ENCODE data around the gene CFAP46.
A peak's percentile ranks its signal among the peaks of the same experiment; 100 is the strongest.

The CFAP46 gene

DNA sequence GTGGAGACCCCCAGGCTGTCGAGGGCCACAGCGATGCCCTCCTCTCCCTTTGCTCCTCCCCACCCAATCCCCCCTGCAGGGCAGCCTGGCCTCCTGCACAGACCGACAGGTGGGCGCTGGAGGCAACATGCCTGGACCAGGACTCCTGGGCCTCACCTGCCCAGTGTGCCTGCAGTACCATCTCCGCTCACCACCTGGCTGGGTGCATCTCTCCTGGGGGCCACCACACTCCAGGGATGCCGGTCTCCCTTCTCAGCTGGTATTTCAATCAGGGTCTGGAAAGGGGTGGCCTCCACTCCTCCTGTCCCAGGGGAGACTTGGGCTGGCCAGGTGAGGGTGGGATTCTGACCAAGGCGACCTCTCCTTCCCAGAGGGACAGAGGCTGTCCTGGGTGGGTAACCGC lies 17.2 kb upstream of the CFAP46 start:
- Histone ChIP-seq H3K36me3 (ENCODE audit: control insufficient read depth in 1 of 2, insufficient read depth in 2 of 2, low read depth in 1 of 2, low read length in 2 of 2) (no peaks in the 10 kb centered on the region), H3K27me3 (ENCODE audit: control insufficient read depth in 1 of 2, insufficient read depth in 1 of 2, low read length in 2 of 2) (peaks cover 21 to 39% of the 10 kb centered on the region in 2 experiments), H2AFZ (ENCODE audit: low read depth, low read length) (no peak overlapping the region), H2BK120ac (ENCODE audit: low read depth, low read length) (no peak overlapping the region), H4K8ac (ENCODE audit: low read length) (no peak overlapping the region), H3K9ac (ENCODE audit: low read length) (no peak overlapping the region), H3K9me3 (ENCODE audit: control insufficient read depth, low read length) (no peaks in the 10 kb centered on the region), H4K91ac (ENCODE audit: low read length) (no peak overlapping the region), H3K79me1 (replicated peaks; ENCODE audit: low read length, poor library complexity, severe bottlenecking) (no peaks in the 10 kb centered on the region), H3K4me3 (ENCODE audit: insufficient read depth in 1 of 2, low read depth in 1 of 2, low read length in 2 of 2) (no peak overlapping the region), H2BK12ac (ENCODE audit: low read length in 2 of 2) (no peak overlapping the region), H3K23ac (ENCODE audit: low read length in 2 of 2) (no peak overlapping the region), H3K4ac (ENCODE audit: low read depth in 1 of 2, low read length in 2 of 2) (no peak overlapping the region), H3K18ac (ENCODE audit: low read depth in 1 of 2, low read length in 2 of 2) (no peak overlapping the region), H2BK15ac (ENCODE audit: low read depth, poor library complexity, severe bottlenecking) (no peak overlapping the region), H3K27ac (ENCODE audit: low read length, poor library complexity, severe bottlenecking) (no peak overlapping the region), H2AK5ac (ENCODE audit: low read length, severe bottlenecking) (no peak overlapping the region), H3K4me2 (ENCODE audit: low read length, poor library complexity, severe bottlenecking) (no peak overlapping the region), H2BK5ac (ENCODE audit: low read depth, low read length, poor library complexity, severe bottlenecking) (no peak overlapping the region), H3K14ac (ENCODE audit: low read length in 2 of 2) (no peak overlapping the region), H3K4me1 (ENCODE audit: control insufficient read depth, insufficient read depth, low read depth, low read length) (peaks cover 5% of the 10 kb centered on the region)
- 90% methylated on average over 8 of the region's 8 CpGs for WGBS
- no peak for DNase-seq

DNA sequence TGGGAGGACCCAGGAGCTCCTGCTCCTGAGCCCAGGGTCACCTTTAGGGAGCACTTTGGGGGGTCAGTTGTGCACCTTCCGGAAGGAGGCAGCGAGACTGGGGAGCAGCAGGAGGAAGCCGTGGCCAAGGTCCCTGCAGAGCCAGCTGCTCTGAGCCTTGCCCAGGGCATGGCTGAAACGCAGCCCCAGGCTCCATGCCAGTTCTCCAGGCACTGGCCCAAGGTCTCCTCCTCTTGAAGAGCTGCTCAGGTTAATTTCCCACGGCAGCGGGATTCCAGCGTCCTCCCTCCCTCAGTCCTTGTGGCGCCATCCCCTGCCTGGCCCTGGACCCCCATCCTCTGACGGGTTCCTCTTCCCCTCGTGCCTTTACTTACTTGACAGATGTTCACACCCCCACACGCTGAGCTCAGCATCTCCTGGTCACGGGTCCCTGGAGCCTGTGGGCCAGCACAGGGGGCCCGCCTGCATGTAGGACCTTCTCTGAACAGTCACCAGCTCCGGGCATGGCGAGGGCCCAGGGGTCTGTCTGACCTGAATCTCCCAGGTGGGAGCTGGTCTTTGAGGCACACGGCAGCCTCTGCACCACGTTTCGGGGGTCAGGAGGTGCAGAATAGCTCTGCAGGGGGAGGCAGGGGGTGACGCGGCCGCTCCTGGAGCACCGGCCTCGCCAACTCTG lies 16.7 kb upstream of the CFAP46 start:
- no peaks in the 10 kb centered on the region for H3K9me3 ChIP-seq (ENCODE audit: control insufficient read depth, low read length)
- H4K8ac ChIP-seq (ENCODE audit: low read length): no peak overlapping the region
- H3K4me2 ChIP-seq (ENCODE audit: low read length, poor library complexity, severe bottlenecking): no peak overlapping the region
- no peak overlapping the region for H2BK15ac ChIP-seq (ENCODE audit: low read depth, poor library complexity, severe bottlenecking)
- H2BK5ac ChIP-seq (ENCODE audit: low read depth, low read length, poor library complexity, severe bottlenecking): no peak overlapping the region
- no peak overlapping the region for H4K91ac ChIP-seq (ENCODE audit: low read length)
- no peaks in the 10 kb centered on the region for H3K79me1 ChIP-seq (replicated peaks; ENCODE audit: low read length, poor library complexity, severe bottlenecking)
- H3K4me1 ChIP-seq (ENCODE audit: control insufficient read depth, insufficient read depth, low read depth, low read length): peaks cover 5% of the 10 kb centered on the region
- H3K14ac ChIP-seq (ENCODE audit: low read length in 2 of 2): no peak overlapping the region
- H2BK120ac ChIP-seq (ENCODE audit: low read depth, low read length): no peak overlapping the region
- 85% methylated on average over 23 of the region's 23 CpGs for WGBS
- no peak overlapping the region for H3K9ac ChIP-seq (ENCODE audit: low read length)
- no peak overlapping the region for H2AK5ac ChIP-seq (ENCODE audit: low read length, severe bottlenecking)
- DNase-seq: no peak
- peaks cover 18 to 44% of the 10 kb centered on the region in 2 experiments for H3K27me3 ChIP-seq (ENCODE audit: control insufficient read depth in 1 of 2, insufficient read depth in 1 of 2, low read length in 2 of 2)
- H3K18ac ChIP-seq (ENCODE audit: low read depth in 1 of 2, low read length in 2 of 2): no peak overlapping the region
- no peaks in the 10 kb centered on the region for H3K36me3 ChIP-seq (ENCODE audit: control insufficient read depth in 1 of 2, insufficient read depth in 2 of 2, low read depth in 1 of 2, low read length in 2 of 2)
- no peak overlapping the region for H3K27ac ChIP-seq (ENCODE audit: low read length, poor library complexity, severe bottlenecking)
- H2BK12ac ChIP-seq (ENCODE audit: low read length in 2 of 2): no peak overlapping the region
- peak overlapping the region in 1 of 2 experiments; percentile 27 for H3K4me3 ChIP-seq (ENCODE audit: insufficient read depth in 1 of 2, low read depth in 1 of 2, low read length in 2 of 2)
- no peak overlapping the region for H3K4ac ChIP-seq (ENCODE audit: low read depth in 1 of 2, low read length in 2 of 2)
- H3K23ac ChIP-seq (ENCODE audit: low read length in 2 of 2): no peak overlapping the region
- no peak overlapping the region for H2AFZ ChIP-seq (ENCODE audit: low read depth, low read length)

GRCh38 chr10:132957981-132958882 lies 15.9 kb upstream of the CFAP46 start:
- Histone ChIP-seq H2BK15ac (ENCODE audit: low read depth, poor library complexity, severe bottlenecking) (no peak overlapping the region), H3K4me2 (ENCODE audit: low read length, poor library complexity, severe bottlenecking) (no peak overlapping the region), H3K23ac (ENCODE audit: low read length in 2 of 2) (no peak overlapping the region), H3K36me3 (ENCODE audit: control insufficient read depth in 1 of 2, insufficient read depth in 2 of 2, low read depth in 1 of 2, low read length in 2 of 2) (no peaks in the 10 kb centered on the region), H3K4me3 (ENCODE audit: insufficient read depth in 1 of 2, low read depth in 1 of 2, low read length in 2 of 2) (no peak overlapping the region), H3K4me1 (ENCODE audit: control insufficient read depth, insufficient read depth, low read depth, low read length) (peaks cover 5% of the 10 kb centered on the region), H2BK120ac (ENCODE audit: low read depth, low read length) (no peak overlapping the region), H2AFZ (ENCODE audit: low read depth, low read length) (no peak overlapping the region), H3K27me3 (ENCODE audit: control insufficient read depth in 1 of 2, insufficient read depth in 1 of 2, low read length in 2 of 2) (peaks cover 19 to 52% of the 10 kb centered on the region in 2 experiments), H3K9me3 (ENCODE audit: control insufficient read depth, low read length) (no peaks in the 10 kb centered on the region), H3K4ac (ENCODE audit: low read depth in 1 of 2, low read length in 2 of 2) (no peak overlapping the region), H3K9ac (ENCODE audit: low read length) (no peak overlapping the region), H3K14ac (ENCODE audit: low read length in 2 of 2) (no peak overlapping the region), H2BK12ac (ENCODE audit: low read length in 2 of 2) (no peak overlapping the region), H3K18ac (ENCODE audit: low read depth in 1 of 2, low read length in 2 of 2) (no peak overlapping the region), H2BK5ac (ENCODE audit: low read depth, low read length, poor library complexity, severe bottlenecking) (no peak overlapping the region), H2AK5ac (ENCODE audit: low read length, severe bottlenecking) (no peak overlapping the region), H3K27ac (ENCODE audit: low read length, poor library complexity, severe bottlenecking) (no peak overlapping the region), H4K8ac (ENCODE audit: low read length) (no peak overlapping the region), H3K79me1 (replicated peaks; ENCODE audit: low read length, poor library complexity, severe bottlenecking) (no peaks in the 10 kb centered on the region), H4K91ac (ENCODE audit: low read length) (no peak overlapping the region)
- 85% methylated on average over 34 of the region's 34 CpGs for WGBS
- DNase-seq: no peak

DNA sequence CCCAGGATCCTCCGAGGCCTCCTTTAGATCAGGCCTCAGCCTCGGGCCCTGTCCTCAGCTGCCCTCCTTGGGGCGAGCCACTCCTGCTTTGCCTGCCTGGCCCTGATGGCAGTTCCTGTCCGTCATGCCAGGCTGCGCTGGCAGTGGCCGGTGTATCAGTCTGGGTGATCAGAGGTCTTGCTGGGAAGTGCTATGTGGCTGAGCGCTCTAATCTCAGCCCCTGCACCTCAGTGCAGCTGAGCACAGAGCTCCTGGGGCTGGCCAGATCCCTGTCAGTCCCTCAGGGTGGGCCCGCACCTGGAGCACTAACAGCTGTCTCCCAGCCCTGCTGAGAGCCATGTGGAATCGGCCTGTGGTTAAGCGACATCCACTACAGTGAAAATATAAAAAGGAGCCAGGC lies 14.8 kb upstream of the CFAP46 start:
- no peak overlapping the region for H3K18ac ChIP-seq (ENCODE audit: low read depth in 1 of 2, low read length in 2 of 2)
- no peak overlapping the region for H3K23ac ChIP-seq (ENCODE audit: low read length in 2 of 2)
- H3K9ac ChIP-seq (ENCODE audit: low read length): no peak overlapping the region
- no peak overlapping the region for H2BK12ac ChIP-seq (ENCODE audit: low read length in 2 of 2)
- no peak overlapping the region for H4K8ac ChIP-seq (ENCODE audit: low read length)
- H4K91ac ChIP-seq (ENCODE audit: low read length): no peak overlapping the region
- H3K14ac ChIP-seq (ENCODE audit: low read length in 2 of 2): peak overlapping the region in 1 of 2 experiments; percentile 18
- peaks cover 30 to 63% of the 10 kb centered on the region in 2 experiments for H3K27me3 ChIP-seq (ENCODE audit: control insufficient read depth in 1 of 2, insufficient read depth in 1 of 2, low read length in 2 of 2)
- H3K4me2 ChIP-seq (ENCODE audit: low read length, poor library complexity, severe bottlenecking): no peak overlapping the region
- H3K4me1 ChIP-seq (ENCODE audit: control insufficient read depth, insufficient read depth, low read depth, low read length): peaks cover 5% of the 10 kb centered on the region
- H3K4ac ChIP-seq (ENCODE audit: low read depth in 1 of 2, low read length in 2 of 2): no peak overlapping the region
- H2BK15ac ChIP-seq (ENCODE audit: low read depth, poor library complexity, severe bottlenecking): no peak overlapping the region
- no peak overlapping the region for H3K27ac ChIP-seq (ENCODE audit: low read length, poor library complexity, severe bottlenecking)
- H3K36me3 ChIP-seq (ENCODE audit: control insufficient read depth in 1 of 2, insufficient read depth in 2 of 2, low read depth in 1 of 2, low read length in 2 of 2): no peaks in the 10 kb centered on the region
- no peak for DNase-seq
- H3K4me3 ChIP-seq (ENCODE audit: insufficient read depth in 1 of 2, low read depth in 1 of 2, low read length in 2 of 2): no peak overlapping the region
- no peak overlapping the region for H2AK5ac ChIP-seq (ENCODE audit: low read length, severe bottlenecking)
- no peaks in the 10 kb centered on the region for H3K9me3 ChIP-seq (ENCODE audit: control insufficient read depth, low read length)
- no peaks in the 10 kb centered on the region for H3K79me1 ChIP-seq (replicated peaks; ENCODE audit: low read length, poor library complexity, severe bottlenecking)
- H2AFZ ChIP-seq (ENCODE audit: low read depth, low read length): no peak overlapping the region
- H2BK120ac ChIP-seq (ENCODE audit: low read depth, low read length): no peak overlapping the region
- 89% methylated on average over 10 of the region's 10 CpGs for WGBS
- no peak overlapping the region for H2BK5ac ChIP-seq (ENCODE audit: low read depth, low read length, poor library complexity, severe bottlenecking)

All from mesenchymal stem cell (in vitro differentiated cells and primary cell).